GM21619 (cell line): Measurements from ENCODE around the gene COL20A1.

Experiments
- ATAC-seq: cut with Tn5 transposase; IDR thresholded peaks from one replicate; pipeline ENCODE4 v1.9.1; 2021; ENCODE audit not compliant: unreplicated experiment

COL20A1 gene

GRCh38 chr20:63317601-63318291, 24.8 kb downstream of the COL20A1 start:
- ATAC-seq, result no peak

- no peak for ATAC-seq
Measured at GRCh38 chr20:63318391-63319163, 25.6 kb downstream of the COL20A1 start.

- ATAC-seq, result no peak
Measured at GRCh38 chr20:63319164-63320040, 26.4 kb downstream of the COL20A1 start.

- no peak for ATAC-seq
Measured at GRCh38 chr20:63320041-63320511, 27.1 kb downstream of the COL20A1 start.

- no peak for ATAC-seq
Measured at GRCh38 chr20:63320616-63321147, 27.7 kb downstream of the COL20A1 start.

GRCh38 chr20:63321148-63321831, 28.3 kb downstream of the COL20A1 start:
- ATAC-seq, result no peak

GRCh38 chr20:63322146-63322932, 29.4 kb downstream of the COL20A1 start:
- ATAC-seq, result no peak

- no peak for ATAC-seq
Measured at GRCh38 chr20:63322933-63323273, 29.9 kb downstream of the COL20A1 start.

GRCh38 chr20:63323357-63323981, 30.5 kb downstream of the COL20A1 start:
- no peak for ATAC-seq

- ATAC-seq, result no peak
Measured at GRCh38 chr20:63325021-63325471, 32.1 kb downstream of the COL20A1 start.

- no peak for ATAC-seq
Measured at GRCh38 chr20:63325554-63326313, 32.7 kb downstream of the COL20A1 start.

- no peak for ATAC-seq
Measured at GRCh38 chr20:63326314-63327230, 33.6 kb downstream of the COL20A1 start.

- no peak for ATAC-seq
Measured at GRCh38 chr20:63327231-63327745, 34.3 kb downstream of the COL20A1 start.

- ATAC-seq, result no peak
Measured at GRCh38 chr20:63328026-63328700, 35.2 kb downstream of the COL20A1 start.

GRCh38 chr20:63328718-63329275, 35.8 kb downstream of the COL20A1 start:
- ATAC-seq, result no peak

GRCh38 chr20:63329331-63330083, 36.5 kb downstream of the COL20A1 start:
- no peak for ATAC-seq
